HepG2 (cell line): ENCODE data around the gene DVL3. TPM values are rescaled to one million over a fixed set of nuclear protein-coding genes. Genes with fewer than 3 reads are reported as not detected.

Experiments
- EED ChIP-seq: sonication (generic); formaldehyde crosslinking; IDR thresholded peaks from 2 replicates; pipeline ENCODE4 v1.5.0; 2020; ENCODE audit warnings: mild to moderate bottlenecking, missing genetic modification reagents
- HDAC6 ChIP-seq: fragments of 200-600 bp; sonication (generic); IDR thresholded peaks from 2 replicates; pipeline ENCODE4 v1.7.0; 2017; ENCODE audit warnings: mild to moderate bottlenecking, antibody characterized with exemption, low read length, low read depth
- KAT8 ChIP-seq: IDR thresholded peaks from 2 replicates; pipeline ENCODE4 v1.6.1; 2016; ENCODE audit warnings: missing genetic modification reagents, missing compliant biosample characterization
- PHF21A ChIP-seq: sonication (generic); formaldehyde crosslinking; IDR thresholded peaks from 2 replicates; pipeline ENCODE4 v1.5.0; 2020; ENCODE audit warnings: mild to moderate bottlenecking, missing genetic modification reagents
- SALL2 ChIP-seq: sonication (generic); formaldehyde crosslinking; IDR thresholded peaks from 2 replicates; pipeline ENCODE4 v1.8.1; 2023; ENCODE audit warnings: mild to moderate bottlenecking, missing genetic modification reagents, inconsistent platforms
- SOX13 ChIP-seq, 3 experiments: fragments of 450-650 bp in 1 of 3; sonication (generic) in 1 of 3; formaldehyde crosslinking in 1 of 3; IDR thresholded peaks in 2 of 3; conservative IDR thresholded peaks in 1 of 3; 2 replicates each; pipeline versions ENCODE4 v1.5.0 to v1.6.1; 2016 to 2020; ENCODE audit warnings: antibody characterized with exemption in 1 of 3, mild to moderate bottlenecking in 1 of 3, missing compliant biosample characterization in 1 of 3, missing genetic modification reagents in 1 of 3, moderate library complexity in 1 of 3
- TEAD2 ChIP-seq: sonication (generic); formaldehyde crosslinking; IDR thresholded peaks from 2 replicates; pipeline ENCODE4 v1.9.0; 2021; ENCODE audit warnings: missing genetic modification reagents
- THAP11 ChIP-seq: IDR thresholded peaks from 2 replicates; pipeline ENCODE4 v1.6.1; 2016; ENCODE audit warnings: missing biosample characterization, missing genetic modification reagents
- ZNF547 ChIP-seq: sonication (generic); formaldehyde crosslinking; IDR thresholded peaks from 2 replicates; pipeline ENCODE4 v1.5.1; 2020; ENCODE audit warnings: mild to moderate bottlenecking, missing genetic modification reagents
- ZNF703 ChIP-seq: sonication (generic); formaldehyde crosslinking; IDR thresholded peaks from 2 replicates; pipeline ENCODE4 v1.5.1; 2020; ENCODE audit warnings: missing genetic modification reagents, mild to moderate bottlenecking, moderate library complexity, borderline replicate concordance
- ZNF839 ChIP-seq: sonication (generic); formaldehyde crosslinking; IDR thresholded peaks from 2 replicates; pipeline ENCODE4 v1.4.0; 2020; ENCODE audit warnings: missing genetic modification reagents, mild to moderate bottlenecking, borderline replicate concordance
- ZSCAN30 ChIP-seq: sonication (generic); formaldehyde crosslinking; IDR thresholded peaks from 2 replicates; pipeline ENCODE4 v1.5.0; 2020; ENCODE audit warnings: mild to moderate bottlenecking, missing genetic modification reagents
- polyA plus RNA-seq, 8 experiments: library from polyadenylated mRNA; depleted of rRNA in 3 of 8; stranded (reverse) in 7 of 8; unstranded in 1 of 8; fragments of >200 nt; fragmentation: Illumina TruSeq in 4 of 8; extraction: Trizol in 4 of 8; gene quantifications; 2 replicates each; pipeline versions ENCODE4 v1.2.1 to v1.2.3, GENCODE V29; 2011 to 2016; ENCODE audit warnings: low read depth in 4 of 8, missing spikeins in 1 of 8, mixed read lengths in 1 of 8; ENCODE audit not compliant: insufficient read depth in 1 of 8
- total RNA-seq, 5 experiments: library from RNA; depleted of rRNA; stranded (reverse); fragments of >200 nt; fragmentation: Illumina TruSeq; extraction: Trizol; gene quantifications; 2 replicates each; pipeline ENCODE4 v1.2.3, GENCODE V29; 2016; ENCODE audit warnings: low read depth in 1 of 5
- TF ChIP-seq, protein P1 (sequence below): sonication (generic); IDR thresholded peaks from 2 replicates; pipeline ENCODE4 v1.6.1; 2016; ENCODE audit warnings: low read depth, borderline replicate concordance
- TF ChIP-seq, protein P2 (sequence below): sonication (generic); formaldehyde crosslinking; IDR thresholded peaks from 2 replicates; pipeline ENCODE4 v1.4.0; 2020; ENCODE audit warnings: missing genetic modification reagents
- TF ChIP-seq, protein P3 (sequence below): sonication (generic); formaldehyde crosslinking; IDR thresholded peaks from 2 replicates; pipeline ENCODE4 v1.8.0; 2022; ENCODE audit warnings: mild to moderate bottlenecking, missing genetic modification reagents, moderate library complexity
- TF ChIP-seq, protein P4 (sequence below), 2 experiments: IDR thresholded peaks; 2 replicates each; pipeline ENCODE4 v1.6.1; 2011 to 2012; ENCODE audit warnings: low read length in 2 of 2, borderline replicate concordance in 1 of 2, low read depth in 1 of 2, mild to moderate bottlenecking in 1 of 2, moderate library complexity in 1 of 2
- TF ChIP-seq, protein P5 (sequence below): sonication (generic); formaldehyde crosslinking; IDR thresholded peaks from 2 replicates; pipeline ENCODE4 v1.8.1; 2023; ENCODE audit warnings: mild to moderate bottlenecking, missing genetic modification reagents

Gene DVL3
- total and polyA plus RNA-seq, 2 of the 13 experiments (the other 11 are each of a cell fraction or from before 2014, with no cell fraction given), result 29.0 to 36.1 TPM

DNA sequence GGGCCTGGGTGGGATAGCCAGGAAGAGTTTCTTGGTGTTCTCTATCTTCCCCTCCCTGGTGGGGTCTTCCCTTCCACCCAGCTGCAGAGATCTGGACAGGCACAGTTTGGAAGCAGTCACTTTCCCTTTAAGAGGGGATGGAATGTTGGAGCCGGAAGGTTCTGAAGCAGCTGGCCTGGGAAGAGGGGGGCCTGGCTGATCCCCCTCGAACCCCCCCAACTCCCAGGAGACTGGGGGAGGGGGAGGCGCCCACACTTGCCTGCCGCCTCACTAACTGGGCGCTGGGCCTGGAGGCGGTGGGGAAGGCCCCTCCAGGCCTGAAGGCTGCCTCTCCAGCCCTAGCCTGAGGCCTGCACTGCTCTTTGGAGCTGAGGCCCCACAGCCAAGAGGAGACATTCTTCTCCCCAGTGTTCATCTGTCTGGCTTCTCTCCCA lies 1.4 kb downstream of the DVL3 start (continued):
- TF ChIP-seq, protein P1, sequence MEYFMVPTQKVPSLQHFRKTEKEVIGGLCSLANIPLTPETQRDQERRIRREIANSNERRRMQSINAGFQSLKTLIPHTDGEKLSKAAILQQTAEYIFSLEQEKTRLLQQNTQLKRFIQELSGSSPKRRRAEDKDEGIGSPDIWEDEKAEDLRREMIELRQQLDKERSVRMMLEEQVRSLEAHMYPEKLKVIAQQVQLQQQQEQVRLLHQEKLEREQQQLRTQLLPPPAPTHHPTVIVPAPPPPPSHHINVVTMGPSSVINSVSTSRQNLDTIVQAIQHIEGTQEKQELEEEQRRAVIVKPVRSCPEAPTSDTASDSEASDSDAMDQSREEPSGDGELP, result peak; percentile 88
- TF ChIP-seq, protein P2, sequence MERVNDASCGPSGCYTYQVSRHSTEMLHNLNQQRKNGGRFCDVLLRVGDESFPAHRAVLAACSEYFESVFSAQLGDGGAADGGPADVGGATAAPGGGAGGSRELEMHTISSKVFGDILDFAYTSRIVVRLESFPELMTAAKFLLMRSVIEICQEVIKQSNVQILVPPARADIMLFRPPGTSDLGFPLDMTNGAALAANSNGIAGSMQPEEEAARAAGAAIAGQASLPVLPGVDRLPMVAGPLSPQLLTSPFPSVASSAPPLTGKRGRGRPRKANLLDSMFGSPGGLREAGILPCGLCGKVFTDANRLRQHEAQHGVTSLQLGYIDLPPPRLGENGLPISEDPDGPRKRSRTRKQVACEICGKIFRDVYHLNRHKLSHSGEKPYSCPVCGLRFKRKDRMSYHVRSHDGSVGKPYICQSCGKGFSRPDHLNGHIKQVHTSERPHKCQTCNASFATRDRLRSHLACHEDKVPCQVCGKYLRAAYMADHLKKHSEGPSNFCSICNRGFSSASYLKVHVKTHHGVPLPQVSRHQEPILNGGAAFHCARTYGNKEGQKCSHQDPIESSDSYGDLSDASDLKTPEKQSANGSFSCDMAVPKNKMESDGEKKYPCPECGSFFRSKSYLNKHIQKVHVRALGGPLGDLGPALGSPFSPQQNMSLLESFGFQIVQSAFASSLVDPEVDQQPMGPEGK (CRISPR knock-in tag), result peak; percentile 90
- 0 out of 2 replicates have a peak, but pooled peaks have one; percentile 53 for TF ChIP-seq SALL2 (CRISPR knock-in tag)
- TF ChIP-seq, protein P3, sequence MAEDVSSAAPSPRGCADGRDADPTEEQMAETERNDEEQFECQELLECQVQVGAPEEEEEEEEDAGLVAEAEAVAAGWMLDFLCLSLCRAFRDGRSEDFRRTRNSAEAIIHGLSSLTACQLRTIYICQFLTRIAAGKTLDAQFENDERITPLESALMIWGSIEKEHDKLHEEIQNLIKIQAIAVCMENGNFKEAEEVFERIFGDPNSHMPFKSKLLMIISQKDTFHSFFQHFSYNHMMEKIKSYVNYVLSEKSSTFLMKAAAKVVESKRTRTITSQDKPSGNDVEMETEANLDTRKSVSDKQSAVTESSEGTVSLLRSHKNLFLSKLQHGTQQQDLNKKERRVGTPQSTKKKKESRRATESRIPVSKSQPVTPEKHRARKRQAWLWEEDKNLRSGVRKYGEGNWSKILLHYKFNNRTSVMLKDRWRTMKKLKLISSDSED (CRISPR knock-in tag), result no peak
- TF ChIP-seq, protein P4, sequence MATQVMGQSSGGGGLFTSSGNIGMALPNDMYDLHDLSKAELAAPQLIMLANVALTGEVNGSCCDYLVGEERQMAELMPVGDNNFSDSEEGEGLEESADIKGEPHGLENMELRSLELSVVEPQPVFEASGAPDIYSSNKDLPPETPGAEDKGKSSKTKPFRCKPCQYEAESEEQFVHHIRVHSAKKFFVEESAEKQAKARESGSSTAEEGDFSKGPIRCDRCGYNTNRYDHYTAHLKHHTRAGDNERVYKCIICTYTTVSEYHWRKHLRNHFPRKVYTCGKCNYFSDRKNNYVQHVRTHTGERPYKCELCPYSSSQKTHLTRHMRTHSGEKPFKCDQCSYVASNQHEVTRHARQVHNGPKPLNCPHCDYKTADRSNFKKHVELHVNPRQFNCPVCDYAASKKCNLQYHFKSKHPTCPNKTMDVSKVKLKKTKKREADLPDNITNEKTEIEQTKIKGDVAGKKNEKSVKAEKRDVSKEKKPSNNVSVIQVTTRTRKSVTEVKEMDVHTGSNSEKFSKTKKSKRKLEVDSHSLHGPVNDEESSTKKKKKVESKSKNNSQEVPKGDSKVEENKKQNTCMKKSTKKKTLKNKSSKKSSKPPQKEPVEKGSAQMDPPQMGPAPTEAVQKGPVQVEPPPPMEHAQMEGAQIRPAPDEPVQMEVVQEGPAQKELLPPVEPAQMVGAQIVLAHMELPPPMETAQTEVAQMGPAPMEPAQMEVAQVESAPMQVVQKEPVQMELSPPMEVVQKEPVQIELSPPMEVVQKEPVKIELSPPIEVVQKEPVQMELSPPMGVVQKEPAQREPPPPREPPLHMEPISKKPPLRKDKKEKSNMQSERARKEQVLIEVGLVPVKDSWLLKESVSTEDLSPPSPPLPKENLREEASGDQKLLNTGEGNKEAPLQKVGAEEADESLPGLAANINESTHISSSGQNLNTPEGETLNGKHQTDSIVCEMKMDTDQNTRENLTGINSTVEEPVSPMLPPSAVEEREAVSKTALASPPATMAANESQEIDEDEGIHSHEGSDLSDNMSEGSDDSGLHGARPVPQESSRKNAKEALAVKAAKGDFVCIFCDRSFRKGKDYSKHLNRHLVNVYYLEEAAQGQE (IDR thresholded peaks at IDR 0.05; ENCODE audit: borderline replicate concordance in 1 of 2, low read depth in 1 of 2, low read length in 2 of 2), result no peak
- no peak for TF ChIP-seq SOX13 (IDR thresholded peaks at IDR 0.05)
- peak in 1 of 2 experiments; percentile 26; a peak in 1 of 4 replicates for TF ChIP-seq SOX13 (CRISPR knock-in tag; conservative IDR thresholded peaks at IDR 0.05 in 1 of 2, IDR thresholded peaks at IDR 0.05 in 1 of 2)
- no peak for TF ChIP-seq PHF21A (CRISPR knock-in tag)
- no peak for TF ChIP-seq TEAD2 (CRISPR knock-in tag)
- TF ChIP-seq HDAC6, result no peak
- TF ChIP-seq ZNF547 (CRISPR knock-in tag), result 0 out of 2 replicates have a peak, but pooled peaks have one; percentile 30
- peak; percentile 68 for TF ChIP-seq THAP11
- peak; percentile 30; the same call in 1 of the 2 replicates for TF ChIP-seq ZNF839 (CRISPR knock-in tag)
- TF ChIP-seq, protein P5, sequence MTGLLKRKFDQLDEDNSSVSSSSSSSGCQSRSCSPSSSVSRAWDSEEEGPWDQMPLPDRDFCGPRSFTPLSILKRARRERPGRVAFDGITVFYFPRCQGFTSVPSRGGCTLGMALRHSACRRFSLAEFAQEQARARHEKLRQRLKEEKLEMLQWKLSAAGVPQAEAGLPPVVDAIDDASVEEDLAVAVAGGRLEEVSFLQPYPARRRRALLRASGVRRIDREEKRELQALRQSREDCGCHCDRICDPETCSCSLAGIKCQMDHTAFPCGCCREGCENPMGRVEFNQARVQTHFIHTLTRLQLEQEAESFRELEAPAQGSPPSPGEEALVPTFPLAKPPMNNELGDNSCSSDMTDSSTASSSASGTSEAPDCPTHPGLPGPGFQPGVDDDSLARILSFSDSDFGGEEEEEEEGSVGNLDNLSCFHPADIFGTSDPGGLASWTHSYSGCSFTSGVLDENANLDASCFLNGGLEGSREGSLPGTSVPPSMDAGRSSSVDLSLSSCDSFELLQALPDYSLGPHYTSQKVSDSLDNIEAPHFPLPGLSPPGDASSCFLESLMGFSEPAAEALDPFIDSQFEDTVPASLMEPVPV (CRISPR knock-in tag), result peak; percentile 76; the same call in 1 of the 2 replicates
- no peak for TF ChIP-seq ZSCAN30
- no peak for TF ChIP-seq EED (CRISPR knock-in tag)
- no peak for TF ChIP-seq ZNF703 (CRISPR knock-in tag)
- TF ChIP-seq KAT8 (CRISPR knock-in tag), result peak; percentile 43; the same call in 1 of the 2 replicates
